HG03457 (cell line): Measurements from ENCODE around the gene NEK6.

ENCODE experiments used
- ATAC-seq: cut with Tn5 transposase; IDR thresholded peaks from one replicate; pipeline ENCODE4 v1.9.1; 2021; ENCODE audit warnings: moderate number of reproducible peaks; ENCODE audit not compliant: unreplicated experiment

Gene NEK6

GRCh38 chr9:124392871-124393460 lies 135.2 kb downstream of the NEK6 start:
- no peak for ATAC-seq

- no peak for ATAC-seq
Observed at GRCh38 chr9:124394167-124394566, 136.4 kb downstream of the NEK6 start.

GRCh38 chr9:124394596-124394995 lies 136.8 kb downstream of the NEK6 start:
- no peak for ATAC-seq

DNA sequence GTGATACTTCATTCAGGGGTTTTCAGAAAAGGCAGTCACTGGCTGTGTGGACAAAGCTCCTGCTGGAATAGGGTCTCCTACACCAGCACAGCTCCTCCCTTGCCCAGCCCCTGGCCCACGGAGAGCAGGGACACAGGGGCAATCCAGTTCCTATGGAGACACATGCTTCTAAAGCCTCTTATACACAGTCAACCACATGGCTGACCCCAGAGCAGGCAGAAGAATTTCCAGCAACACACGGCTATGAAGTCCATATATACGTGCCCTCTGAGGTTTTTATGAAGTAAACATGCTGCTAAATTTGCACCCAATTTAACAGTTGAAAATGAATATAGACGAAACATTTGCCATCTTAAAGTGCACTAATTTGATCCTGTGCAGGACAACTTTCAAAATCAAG lies 138.1 kb downstream of the NEK6 start:
- ATAC-seq, result no peak

GRCh38 chr9:124398191-124398935 lies 140.6 kb downstream of the NEK6 start:
- ATAC-seq, result no peak

DNA sequence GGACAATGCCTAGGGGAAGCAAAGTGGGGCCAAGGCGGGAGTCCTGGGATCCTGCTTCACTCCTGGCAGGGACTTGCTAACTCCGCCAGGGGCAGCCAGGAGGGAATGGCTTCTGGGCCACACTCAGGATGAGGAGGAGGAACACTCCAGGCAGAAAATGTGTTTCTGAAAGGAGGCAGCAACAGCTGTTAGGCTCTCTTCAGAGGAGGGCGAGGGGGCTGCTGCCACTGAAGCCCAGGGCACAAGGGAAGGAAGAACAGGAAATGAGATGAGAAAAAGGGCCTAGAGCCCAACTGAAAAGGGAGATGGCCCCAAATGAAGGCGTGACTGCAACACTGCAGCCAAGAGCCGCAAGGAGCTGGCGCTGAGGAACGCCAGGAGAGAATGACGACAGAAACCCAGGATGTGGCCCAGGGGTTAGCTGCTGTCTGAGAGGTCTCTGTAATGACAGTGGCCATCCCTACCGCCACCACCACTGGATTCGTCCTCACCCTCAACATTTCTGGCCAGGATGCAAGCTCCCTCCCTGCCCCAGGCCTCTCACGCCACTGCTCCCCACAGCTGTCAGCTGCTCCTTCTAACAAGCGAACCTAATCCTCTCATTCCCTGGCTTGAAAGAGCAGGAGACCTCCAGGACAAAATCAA lies 141.7 kb downstream of the NEK6 start:
- no peak for ATAC-seq

DNA sequence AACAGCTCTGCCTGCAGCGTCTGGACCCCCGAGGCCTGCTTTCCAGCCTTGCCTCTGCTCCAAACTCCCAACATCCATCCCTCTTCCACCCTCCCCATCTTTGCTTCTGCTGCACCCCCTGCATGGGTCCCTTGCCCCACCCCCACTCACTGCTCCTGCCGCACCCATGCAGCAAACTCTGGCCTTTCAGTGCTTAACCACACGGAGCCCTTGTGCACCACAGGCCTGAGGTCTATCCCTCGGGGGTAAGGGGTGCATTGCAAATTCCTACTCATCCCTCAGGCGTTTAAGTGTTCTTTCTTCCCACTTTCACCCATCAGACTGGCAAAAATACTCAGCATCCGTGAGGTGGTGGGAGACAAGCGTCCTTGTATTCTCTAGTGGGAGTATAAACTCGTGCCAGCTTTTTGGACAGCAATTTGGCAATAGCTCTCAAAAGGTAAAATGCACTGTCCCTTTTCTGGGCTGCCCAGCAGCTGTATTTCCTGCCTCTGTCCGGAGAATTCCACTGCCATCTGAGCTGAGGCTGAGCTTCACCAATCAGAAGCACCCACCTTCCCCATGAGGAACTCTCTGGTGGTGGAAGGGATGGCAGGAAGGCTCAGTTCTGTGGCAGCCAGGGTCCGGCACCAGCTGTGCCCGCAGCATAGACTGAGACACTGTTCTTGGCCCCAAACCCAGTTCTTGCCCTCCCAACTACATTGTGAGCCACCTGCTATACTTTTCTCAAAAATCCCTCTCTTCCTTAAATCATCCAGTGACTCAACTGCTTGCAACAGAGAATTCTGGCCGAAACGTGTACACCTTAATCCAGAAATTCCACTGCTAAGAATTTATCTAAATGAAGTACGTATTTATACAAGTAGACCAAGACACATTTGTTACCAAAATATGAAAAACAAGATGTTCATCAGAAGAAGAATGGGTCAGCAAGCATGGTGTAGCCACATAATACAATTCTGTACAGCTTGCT lies 142.5 kb downstream of the NEK6 start:
- ATAC-seq, result no peak
